ENCODE measurements around the gene NQO2.

GRCh38 chr6:2973676-2974075, 26.0 kb upstream of the NQO2 start:
- TF ChIP-seq CTCF (IDR thresholded peaks at IDR 0.05; ENCODE audit: poor library complexity, severe bottlenecking) (no peak), POLR2AphosphoS5 (IDR thresholded peaks at IDR 0.05) (no peak), EZH2 (IDR thresholded peaks at IDR 0.05; ENCODE audit: borderline replicate concordance, insufficient read depth, low read length, poor library complexity, severe bottlenecking) (no peak), EP300 (conservative IDR thresholded peaks at IDR 0.05; ENCODE audit: poor library complexity, severe bottlenecking) (no peak), RAD21 (conservative IDR thresholded peaks at IDR 0.05) (no peak), MXI1 (conservative IDR thresholded peaks at IDR 0.05; ENCODE audit: poor library complexity, severe bottlenecking) (no peak), SMC3 (conservative IDR thresholded peaks at IDR 0.05; ENCODE audit: poor library complexity) (no peak), TAF1 (IDR thresholded peaks at IDR 0.05; ENCODE audit: low read depth) (no peak), REST (IDR thresholded peaks at IDR 0.05; ENCODE audit: borderline replicate concordance) (no peak)

Data from neural cell (in vitro differentiated cells).